NB4 (cell line): ENCODE data around the gene MCRIP2.

ENCODE experiments used
- DNase-seq: peaks from one replicate; pipeline ENCODE4 v3.0.0; 2010; ENCODE audit warnings: low read depth
- H3K4me3 ChIP-seq: one replicate; pipeline ENCODE4 v1.5.1; 2011; ENCODE audit warnings: mild to moderate bottlenecking, low read depth, low read length, moderate library complexity
- MYC ChIP-seq: IDR thresholded peaks from 2 replicates; pipeline ENCODE4 v1.6.1; 2011; ENCODE audit warnings: low read depth, low read length
- POLR2A ChIP-seq: IDR thresholded peaks from 2 replicates; pipeline ENCODE4 v1.6.1; 2011; ENCODE audit warnings: mild to moderate bottlenecking; ENCODE audit not compliant: insufficient read length; ENCODE audit errors: extremely low read depth
- TF ChIP-seq, protein P1 (sequence below): IDR thresholded peaks from 2 replicates; pipeline ENCODE4 v1.6.1; 2011; ENCODE audit warnings: low read depth, low read length
- TF ChIP-seq, protein P2 (sequence below): IDR thresholded peaks from one replicate; pipeline ENCODE4 v1.5.1; 2012; ENCODE audit warnings: low read depth, low read length

Gene MCRIP2, protein sequence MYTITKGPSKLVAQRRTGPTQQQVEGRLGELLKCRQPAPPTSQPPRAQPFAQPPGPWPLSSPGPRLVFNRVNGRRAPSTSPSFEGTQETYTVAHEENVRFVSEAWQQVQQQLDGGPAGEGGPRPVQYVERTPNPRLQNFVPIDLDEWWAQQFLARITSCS

DNA sequence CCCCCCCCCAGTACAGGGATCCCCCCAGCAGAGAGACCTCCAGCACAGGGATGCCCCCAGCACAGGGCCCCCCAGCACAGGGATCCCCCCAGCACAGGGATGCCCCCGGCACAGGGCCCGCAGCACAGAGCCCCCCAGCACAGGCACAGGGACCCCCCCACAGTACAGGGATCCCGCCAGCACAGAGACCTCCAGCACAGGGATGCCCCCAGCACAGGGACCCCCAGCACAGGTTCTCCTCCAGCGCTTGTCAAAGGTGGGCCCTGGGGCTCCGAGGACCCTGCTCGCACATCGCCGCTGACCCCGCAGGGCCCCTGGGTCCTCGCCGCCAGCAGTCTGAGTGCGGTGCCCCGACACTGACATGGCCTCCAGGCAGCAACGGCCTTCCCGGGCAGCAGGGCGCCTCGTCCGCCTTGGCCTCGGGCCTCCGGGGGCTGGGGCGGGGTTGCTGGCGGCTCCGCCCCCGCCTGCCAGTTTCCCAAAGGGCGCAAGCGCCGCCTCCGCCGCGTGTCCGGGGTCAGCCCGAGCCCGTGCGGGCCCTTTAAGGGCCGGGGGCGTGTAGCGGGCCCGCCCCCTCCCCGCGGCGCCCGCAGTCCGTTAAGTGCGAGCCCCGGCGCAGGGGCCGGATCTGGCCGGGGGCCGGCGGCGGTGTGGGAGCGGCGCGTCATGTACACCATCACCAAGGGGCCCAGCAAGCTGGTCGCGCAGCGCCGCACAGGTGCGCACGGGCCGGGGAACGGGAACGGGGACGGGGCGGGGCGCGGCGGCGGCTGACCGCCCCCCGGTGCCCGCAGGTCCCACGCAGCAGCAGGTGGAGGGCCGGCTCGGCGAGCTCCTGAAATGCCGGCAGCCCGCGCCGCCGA is at the start of gene MCRIP2:
TSS of gene MCRIP2 (plus strand) at position 503 of the 863 bp plus-strand sequence. CDS start at position 667, 164 bp downstream.
- peak; percentile 81 for TF ChIP-seq MYC
- peak; percentile 74 for TF ChIP-seq POLR2A
- TF ChIP-seq, protein P1, sequence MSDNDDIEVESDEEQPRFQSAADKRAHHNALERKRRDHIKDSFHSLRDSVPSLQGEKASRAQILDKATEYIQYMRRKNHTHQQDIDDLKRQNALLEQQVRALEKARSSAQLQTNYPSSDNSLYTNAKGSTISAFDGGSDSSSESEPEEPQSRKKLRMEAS: peak; percentile 72
- TF ChIP-seq, protein P2, sequence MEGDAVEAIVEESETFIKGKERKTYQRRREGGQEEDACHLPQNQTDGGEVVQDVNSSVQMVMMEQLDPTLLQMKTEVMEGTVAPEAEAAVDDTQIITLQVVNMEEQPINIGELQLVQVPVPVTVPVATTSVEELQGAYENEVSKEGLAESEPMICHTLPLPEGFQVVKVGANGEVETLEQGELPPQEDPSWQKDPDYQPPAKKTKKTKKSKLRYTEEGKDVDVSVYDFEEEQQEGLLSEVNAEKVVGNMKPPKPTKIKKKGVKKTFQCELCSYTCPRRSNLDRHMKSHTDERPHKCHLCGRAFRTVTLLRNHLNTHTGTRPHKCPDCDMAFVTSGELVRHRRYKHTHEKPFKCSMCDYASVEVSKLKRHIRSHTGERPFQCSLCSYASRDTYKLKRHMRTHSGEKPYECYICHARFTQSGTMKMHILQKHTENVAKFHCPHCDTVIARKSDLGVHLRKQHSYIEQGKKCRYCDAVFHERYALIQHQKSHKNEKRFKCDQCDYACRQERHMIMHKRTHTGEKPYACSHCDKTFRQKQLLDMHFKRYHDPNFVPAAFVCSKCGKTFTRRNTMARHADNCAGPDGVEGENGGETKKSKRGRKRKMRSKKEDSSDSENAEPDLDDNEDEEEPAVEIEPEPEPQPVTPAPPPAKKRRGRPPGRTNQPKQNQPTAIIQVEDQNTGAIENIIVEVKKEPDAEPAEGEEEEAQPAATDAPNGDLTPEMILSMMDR: no peak
- DNase-seq: peak; percentile 90
- peak within 1 kb of the TSS; percentile 71 for H3K4me3 ChIP-seq

DNA sequence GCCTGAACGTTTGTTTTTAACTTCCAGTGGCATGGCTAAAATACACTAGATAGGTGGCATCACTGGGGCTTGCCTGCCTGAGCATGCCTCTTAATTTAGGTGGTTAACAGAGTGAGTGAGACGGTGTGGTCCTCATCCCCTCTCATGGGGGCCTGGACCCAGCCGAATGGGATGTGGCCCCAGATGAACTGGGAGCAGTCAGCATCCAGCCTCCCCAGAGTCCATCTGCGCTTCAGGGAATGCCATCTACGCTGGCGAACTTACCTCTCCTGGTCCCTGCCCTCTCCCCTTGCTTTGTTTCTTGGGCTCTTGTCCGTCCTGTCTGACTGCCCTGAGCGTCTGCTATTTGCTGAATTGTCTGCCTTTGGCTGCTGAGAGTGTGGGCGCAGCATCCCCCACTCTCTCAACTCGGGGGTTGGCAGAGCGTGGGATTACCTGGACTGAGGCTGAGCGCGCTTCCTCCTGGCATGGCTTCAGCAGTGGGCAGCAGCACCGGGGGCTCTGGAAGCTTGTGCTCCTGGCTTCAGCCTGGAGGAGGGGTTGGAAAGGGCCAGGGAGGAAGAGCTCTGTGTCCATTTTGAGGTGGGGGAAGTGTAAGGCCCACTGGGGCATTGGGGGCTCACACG is 49.6 kb upstream of the MCRIP2 start:
- H3K4me3 ChIP-seq: peak overlapping the region; percentile 53
- no peak for DNase-seq
- no peak for TF ChIP-seq POLR2A
- TF ChIP-seq, protein P1: no peak
- TF ChIP-seq, protein P2: no peak
- TF ChIP-seq MYC: no peak

DNA sequence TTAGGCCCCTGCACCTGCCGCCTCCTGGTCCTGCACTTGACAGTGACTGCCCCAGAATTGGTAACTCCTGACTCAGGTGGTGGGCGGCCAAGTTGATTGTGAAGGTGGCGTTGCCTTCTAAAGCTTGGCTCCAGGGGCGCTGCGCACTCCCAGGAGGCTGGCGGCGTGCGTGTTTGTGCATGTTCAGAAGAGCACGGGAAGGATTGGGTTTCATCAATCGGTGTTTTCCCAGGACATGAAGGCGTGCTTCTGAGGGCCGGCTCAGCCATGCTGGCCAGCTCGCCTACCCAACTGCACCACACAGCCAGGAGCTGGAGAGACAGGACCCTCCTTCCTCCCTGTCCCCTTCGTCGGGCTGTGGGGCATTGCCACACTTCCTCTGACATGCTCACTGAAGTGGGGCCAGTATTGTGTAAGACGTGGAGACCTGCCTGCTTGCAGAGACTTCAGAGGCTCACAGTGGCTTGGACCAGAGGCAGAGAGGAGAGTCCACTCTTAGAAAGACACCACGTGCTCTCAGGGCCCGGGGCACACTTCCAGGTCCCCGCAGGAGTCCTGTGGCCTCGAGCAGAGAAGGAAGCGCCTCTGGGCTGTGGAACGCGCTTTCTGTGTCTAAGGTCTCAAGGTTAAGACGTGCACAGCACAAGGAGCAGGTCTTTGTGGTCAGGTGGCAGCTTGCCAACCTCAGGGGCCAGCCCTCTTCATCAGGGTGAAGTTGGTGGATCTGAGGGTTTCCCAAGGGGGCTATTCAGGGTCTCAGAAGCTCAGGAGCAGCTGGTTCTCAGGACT is 48.9 kb upstream of the MCRIP2 start:
- DNase-seq: peak; percentile 96
- H3K4me3 ChIP-seq: peak overlapping the region; percentile 53
- TF ChIP-seq, protein P1: peak; percentile 96
- TF ChIP-seq, protein P2: peak; percentile 29
- TF ChIP-seq POLR2A: peak; percentile 57
- TF ChIP-seq MYC: peak; percentile 84

DNA sequence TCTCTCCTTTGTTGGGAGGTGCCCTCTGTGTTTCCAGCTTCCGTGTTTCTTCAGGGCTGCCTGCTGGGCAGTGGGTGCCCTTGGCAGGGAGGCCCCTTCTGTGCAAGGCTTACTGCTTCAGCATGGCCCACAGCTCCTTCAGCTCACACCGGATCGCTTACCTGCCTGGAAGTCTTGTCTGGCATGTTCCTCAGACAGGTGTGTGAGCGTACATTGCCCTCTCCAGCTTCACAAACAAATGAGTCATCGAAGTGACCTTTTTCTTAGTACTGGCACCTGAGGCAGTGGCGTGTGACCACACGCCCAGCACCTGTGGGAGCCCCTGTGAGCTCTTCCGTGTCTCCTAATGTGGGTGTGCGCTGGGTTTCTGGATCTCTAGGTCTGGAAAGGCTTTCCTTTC is 48.2 kb upstream of the MCRIP2 start:
- TF ChIP-seq, protein P1: no peak
- TF ChIP-seq, protein P2: no peak
- H3K4me3 ChIP-seq: peak overlapping the region; percentile 17
- no peak for DNase-seq

DNA sequence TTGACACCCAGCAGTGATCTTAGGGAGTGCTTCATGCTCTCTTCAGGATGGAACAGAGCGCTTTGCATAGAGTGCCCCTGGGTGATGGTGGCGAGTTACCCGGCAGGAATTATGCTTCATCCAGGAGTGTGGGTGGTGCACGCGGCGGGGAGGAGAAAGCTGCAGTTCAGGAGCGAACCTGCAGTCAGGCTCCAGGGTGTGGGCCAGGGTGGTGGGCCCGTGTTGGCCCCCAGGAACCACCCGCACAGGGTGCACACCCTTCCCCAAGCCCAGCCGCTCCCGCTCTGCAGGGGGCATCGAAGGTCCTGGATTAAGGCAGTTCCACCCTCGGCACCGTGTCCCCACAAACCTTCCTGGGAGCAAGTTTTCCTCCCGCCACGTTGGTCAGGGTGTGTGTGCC is 47.8 kb upstream of the MCRIP2 start:
- peak overlapping the region; percentile 17 for H3K4me3 ChIP-seq
- TF ChIP-seq MYC: no peak
- TF ChIP-seq POLR2A: no peak
- TF ChIP-seq, protein P1: no peak
- TF ChIP-seq, protein P2: no peak
- DNase-seq: no peak
